NCI-H128 (cell line): ENCODE data around the gene TCEAL1.
A peak's percentile ranks its signal among the peaks of the same experiment; 100 is the strongest.
"Not testable (repeated sequence)": the region's sequence is repeated elsewhere in the genome, so short reads cannot be mapped to it uniquely, and the experiment has no call there.

Experiments
- DNase-seq: peaks from one replicate; lab custom pipeline; 2025; ENCODE audit not compliant: unreplicated experiment; lab: John Stamatoyannopoulos, UW

Gene TCEAL1

GRCh38 chrX:103631145-103631544, 2.4 kb downstream of the TCEAL1 start:
- DNase-seq: no peak

- DNase-seq: no peak
Measured at GRCh38 chrX:103635436-103635835, 6.7 kb downstream of the TCEAL1 start.

GRCh38 chrX:103637604-103638338, 9.0 kb downstream of the TCEAL1 start:
- DNase-seq: no peak

GRCh38 chrX:103638479-103639346, 9.9 kb downstream of the TCEAL1 start:
- peak; percentile 7 for DNase-seq

GRCh38 chrX:103640401-103641155, 11.8 kb downstream of the TCEAL1 start:
- DNase-seq: no peak

- DNase-seq: no peak
Measured at GRCh38 chrX:103644125-103644524, 15.3 kb downstream of the TCEAL1 start.

- DNase-seq: no peak
Measured at GRCh38 chrX:103647630-103648029, 18.9 kb downstream of the TCEAL1 start.

GRCh38 chrX:103651151-103651773, 22.5 kb downstream of the TCEAL1 start:
- no peak for DNase-seq

- DNase-seq: not testable (repeated sequence)
Measured at GRCh38 chrX:103655230-103656000, 26.6 kb downstream of the TCEAL1 start.

- no peak for DNase-seq
Measured at GRCh38 chrX:103656617-103657016, 27.8 kb downstream of the TCEAL1 start.

- DNase-seq: not testable (repeated sequence)
Measured at GRCh38 chrX:103657066-103657465, 28.3 kb downstream of the TCEAL1 start.

- no peak for DNase-seq
Measured at GRCh38 chrX:103658681-103659433, 30.1 kb downstream of the TCEAL1 start.

- DNase-seq: not testable (repeated sequence)
Measured at GRCh38 chrX:103659460-103659859, 30.7 kb downstream of the TCEAL1 start.

- no peak for DNase-seq
Measured at GRCh38 chrX:103663981-103664762, 35.4 kb downstream of the TCEAL1 start.

- DNase-seq: no peak
Measured at GRCh38 chrX:103666202-103667107, 37.7 kb downstream of the TCEAL1 start.

- DNase-seq: no peak
Measured at GRCh38 chrX:103669745-103670144, 41.0 kb downstream of the TCEAL1 start.

GRCh38 chrX:103674531-103675454, 46.0 kb downstream of the TCEAL1 start:
- DNase-seq: no peak
